Activated T-helper 1 cell treated with anti-CD3 and anti-CD28 coated beads, Interleukin-2, amount 50 U/mL, for 16 hours (primary cell): ENCODE measurements around the gene SCGB1C2.

Experiments used
- DNase-seq, 2 donors: peaks; one replicate each; pipeline ENCODE4 v3.0.0-alpha.2; 2020; ENCODE audit warnings: low read depth in 1 of 2, low spot score in 1 of 2

SCGB1C2 gene

DNA sequence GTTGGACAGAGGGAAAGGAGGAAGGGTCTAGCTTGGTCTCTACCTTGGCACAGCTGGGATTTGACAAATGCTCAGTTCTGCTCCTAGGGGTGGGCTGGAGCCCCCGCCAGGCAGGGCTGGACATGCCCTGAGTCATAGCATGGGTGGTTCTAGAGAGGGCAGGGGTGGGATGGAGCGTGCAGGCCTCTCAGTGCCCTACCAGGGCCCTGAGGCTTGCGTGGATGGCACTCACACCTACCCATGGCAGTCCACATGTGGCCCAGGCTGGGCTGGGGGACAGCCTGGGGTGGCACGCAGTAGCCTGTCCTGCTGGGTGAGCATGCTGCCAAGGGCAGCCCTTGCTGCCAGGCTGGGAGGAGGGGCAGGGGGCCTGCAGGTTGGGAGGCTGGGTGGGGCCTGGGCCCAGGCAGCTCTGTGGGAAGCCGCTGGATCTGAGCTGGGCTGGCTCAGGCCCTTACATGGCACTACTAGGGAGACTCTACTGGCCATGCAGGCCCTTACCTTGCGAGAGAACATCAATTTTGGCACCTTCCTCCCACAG, 32.8 kb downstream of the SCGB1C2 start:
- DNase-seq, result no peak

DNA sequence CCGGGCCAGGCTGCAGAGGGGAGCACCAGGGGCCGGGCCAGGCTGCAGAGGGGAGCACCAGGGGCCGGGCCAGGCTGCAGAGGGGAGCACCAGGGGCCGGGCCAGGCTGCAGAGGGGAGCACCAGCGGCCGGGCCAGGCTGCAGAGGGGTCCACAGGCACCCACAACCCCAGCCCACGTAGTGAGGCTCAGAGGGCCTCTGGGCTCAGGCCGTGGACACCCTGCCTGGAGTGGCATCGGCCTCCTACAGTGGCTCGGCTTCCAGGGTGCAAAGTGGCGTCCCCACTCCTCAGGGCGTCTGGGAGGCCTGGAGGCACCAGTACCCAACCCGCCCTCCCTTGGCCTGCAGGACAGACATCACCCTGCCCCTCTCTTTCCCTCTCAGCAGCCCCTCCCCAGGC, 34.5 kb downstream of the SCGB1C2 start:
- no peak for DNase-seq

- no peak for DNase-seq
These were observed 35.0 kb downstream of the SCGB1C2 start for GRCh38 chr17:172401-172800.

DNA sequence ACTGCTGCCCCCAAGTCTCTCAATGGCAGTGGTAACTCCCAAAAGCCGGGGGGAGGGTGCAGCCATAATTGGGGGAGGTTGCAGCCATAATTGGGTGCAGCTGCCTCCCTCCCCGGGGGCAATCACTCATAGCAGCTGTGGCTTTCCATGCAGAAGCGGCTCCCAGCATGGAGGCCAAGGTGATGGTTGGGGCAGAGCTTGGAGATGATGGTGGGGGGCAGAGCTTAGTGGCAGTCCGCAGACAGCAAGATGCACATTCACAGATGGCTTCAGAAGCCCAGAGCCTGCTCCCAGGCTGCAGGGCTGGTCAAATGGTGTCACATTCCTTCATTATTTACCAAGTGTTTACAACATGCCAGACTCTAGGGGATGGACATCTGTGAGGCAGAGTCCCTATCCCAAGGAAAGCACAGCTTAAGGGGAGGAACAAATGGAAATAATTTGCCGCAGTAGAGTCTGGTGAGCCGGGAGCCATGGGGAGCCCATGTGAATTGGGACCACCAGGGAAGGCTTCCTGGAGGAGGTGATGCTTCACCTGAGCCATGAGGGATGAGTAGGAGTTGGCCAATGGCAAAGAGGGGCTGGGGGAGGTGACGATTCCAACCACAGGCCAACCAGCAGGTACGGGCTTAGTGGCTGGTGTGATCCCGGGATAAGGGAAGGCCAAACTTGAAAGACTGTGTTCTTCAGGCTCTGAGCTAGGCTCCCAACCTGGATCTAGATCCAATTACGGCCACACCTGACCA, 36.0 kb downstream of the SCGB1C2 start:
- no peak for DNase-seq

- DNase-seq, result no peak
These were observed 39.8 kb downstream of the SCGB1C2 start for GRCh38 chr17:177155-177554.

DNA sequence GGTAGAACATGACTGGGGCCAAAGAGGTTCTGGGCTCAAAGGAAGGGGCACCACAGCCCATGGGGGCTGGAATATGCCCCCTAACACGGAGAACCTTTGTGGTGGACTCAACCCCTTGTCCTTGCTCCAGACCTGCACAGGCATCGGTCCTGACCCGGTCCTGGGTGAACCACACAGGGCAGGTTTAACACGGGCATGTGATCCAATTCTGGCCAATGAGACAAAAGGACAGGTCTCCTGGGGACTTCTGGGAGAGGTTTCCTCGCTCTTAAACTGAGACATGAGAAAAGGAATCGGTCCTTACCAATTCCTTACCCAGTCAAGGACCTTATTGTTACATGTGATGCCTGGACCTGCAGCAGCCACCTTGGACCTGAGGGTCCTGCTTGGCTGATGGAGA, 40.4 kb downstream of the SCGB1C2 start:
- no peak for DNase-seq

DNA sequence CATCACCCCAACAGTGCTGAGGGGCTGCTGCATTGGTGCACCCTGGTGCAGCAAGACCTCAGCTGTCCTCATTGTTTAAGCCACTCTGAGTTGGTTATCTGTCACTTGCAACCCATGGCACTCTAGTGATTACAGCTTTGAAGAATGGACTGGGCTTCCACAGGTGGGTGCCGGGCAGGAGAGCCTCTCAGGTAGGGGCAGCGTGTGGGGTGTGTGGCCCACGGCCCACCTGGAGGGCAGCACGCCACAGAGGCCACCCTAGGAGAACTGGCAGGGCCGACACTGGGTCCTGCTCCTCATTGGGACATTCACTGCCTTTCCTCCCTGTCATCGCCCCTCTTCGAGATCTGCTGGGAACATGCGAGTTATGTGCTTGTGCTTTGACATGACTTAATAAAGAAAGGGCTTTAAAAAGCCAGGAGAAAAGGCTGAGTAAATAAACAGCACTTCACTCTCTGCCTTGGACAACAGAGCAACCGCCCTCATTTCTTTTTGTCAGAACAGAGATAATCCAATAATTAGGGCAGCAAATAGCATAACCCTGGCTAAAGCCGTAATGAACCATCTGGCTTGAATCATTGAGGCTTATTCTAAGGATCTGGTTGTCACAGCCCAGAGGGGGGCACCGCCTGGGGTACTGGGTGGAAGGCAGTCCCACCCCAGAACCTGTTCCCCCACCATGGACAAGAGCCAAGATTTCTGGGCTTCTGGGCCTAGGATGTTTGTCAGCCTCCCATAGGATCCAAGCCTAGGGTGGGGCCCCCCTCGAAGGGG, 41.1 kb downstream of the SCGB1C2 start:
- DNase-seq, result no peak

- DNase-seq, result no peak
These were observed 41.7 kb downstream of the SCGB1C2 start for GRCh38 chr17:179066-179432.

DNA sequence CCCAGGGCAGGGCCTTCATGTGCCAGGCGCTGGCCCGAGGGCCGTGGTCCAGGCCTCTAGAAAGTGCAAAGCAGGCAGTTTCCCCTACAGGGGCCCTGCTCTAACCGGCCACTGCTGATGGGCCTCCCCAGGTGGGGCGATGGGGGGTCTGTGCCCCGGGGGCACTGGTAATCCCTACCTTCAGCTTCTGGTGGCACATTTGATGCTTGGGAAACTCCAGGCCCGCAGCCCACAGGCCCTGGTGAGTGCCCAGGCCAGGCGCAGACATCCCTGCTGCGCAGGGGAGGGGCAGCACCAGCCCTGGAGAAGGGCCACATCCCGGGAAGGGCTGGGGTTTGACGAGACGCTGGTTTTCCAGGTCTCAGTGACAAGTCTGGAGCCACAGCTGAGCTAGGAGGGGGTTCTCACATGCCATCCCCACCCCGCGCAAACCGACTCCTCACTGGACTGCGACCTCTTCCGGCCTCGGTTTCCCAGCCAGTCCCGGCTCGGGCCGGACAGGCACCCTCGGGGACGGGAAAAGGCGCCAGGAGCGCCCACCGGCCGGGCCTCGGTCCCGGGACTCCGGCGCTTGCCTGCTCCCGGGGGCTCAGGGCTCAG, 42.5 kb downstream of the SCGB1C2 start:
- no peak for DNase-seq

- no peak for DNase-seq
These were observed 43.2 kb downstream of the SCGB1C2 start for GRCh38 chr17:180381-181244.

DNA sequence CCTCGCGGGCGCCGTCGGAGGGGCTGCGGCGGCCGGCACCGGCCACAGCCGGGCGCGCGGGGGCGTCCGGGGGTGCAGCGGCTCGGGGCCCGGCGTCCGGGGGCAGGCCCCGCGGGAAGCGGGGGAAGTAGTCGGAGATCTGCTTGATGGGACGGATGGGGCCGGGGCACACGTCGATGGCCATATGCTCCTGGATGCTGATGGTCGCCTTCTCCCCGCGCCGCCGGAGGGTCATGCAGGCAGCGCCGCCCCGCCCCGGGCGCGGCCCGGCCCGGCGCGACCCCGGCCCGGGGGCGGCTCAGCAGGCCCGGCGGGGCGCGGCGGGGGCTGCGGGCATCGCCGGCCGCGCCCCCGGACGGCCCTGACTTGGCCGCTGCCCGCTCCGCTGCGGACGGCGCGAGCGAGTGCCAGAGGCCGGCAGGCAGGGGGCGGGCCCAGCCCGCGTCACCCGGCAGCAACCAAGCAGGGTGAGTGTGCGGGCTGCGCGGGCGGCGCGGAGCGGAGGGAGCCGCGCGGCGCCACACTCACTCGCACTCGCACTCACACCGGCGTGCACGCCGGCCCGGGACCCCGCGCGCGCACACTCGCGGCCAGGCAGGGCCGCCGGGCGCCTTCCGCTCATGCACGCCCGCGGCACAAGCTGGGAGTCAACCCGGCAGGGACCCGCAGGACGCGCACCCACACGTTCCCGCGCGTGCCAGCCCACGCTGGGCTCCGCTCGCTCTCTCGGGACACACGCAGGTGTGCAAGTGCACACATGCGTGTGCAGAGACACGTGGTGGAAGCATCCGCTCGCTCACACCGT, 44.1 kb downstream of the SCGB1C2 start, which contains the start of gene DOC2B:
TSS of gene DOC2B (minus strand) at position 406 of the 805 bp plus-strand sequence. CDS start at position 235, 171 bp downstream.
- DNase-seq, result no peak

DNA sequence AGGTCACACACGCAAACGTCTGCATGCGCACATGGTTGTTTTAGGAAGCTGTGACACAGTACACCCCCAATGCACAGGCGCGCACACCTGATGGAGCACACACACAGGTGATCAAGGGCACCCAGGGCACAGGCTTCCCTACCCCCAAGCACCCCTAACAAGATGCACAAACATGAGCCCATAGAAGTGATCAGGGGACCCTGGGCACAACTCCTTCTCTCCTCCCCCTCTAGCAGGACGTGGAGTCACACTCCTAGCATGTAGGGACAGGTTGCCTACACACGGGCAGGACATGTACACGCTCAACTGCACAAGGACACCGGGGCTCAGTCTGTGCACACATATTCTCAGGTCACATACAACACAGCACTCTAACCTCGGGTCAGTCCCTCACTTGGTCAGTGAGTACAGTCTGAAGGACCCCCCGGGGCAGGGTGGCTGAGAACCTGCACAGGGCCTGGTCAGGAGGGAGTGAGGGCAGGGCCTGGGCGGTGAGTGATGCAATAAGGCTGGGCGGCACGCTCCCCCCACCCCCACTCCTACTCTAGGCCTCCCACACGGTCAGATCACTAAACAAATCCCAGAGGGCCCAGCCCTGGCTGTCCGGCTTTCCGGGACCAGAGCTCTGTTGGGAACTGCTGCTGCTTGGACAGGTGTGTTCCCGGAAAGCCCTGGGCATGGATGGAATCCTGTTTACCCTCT, 44.8 kb downstream of the SCGB1C2 start:
- DNase-seq, result no peak

DNA sequence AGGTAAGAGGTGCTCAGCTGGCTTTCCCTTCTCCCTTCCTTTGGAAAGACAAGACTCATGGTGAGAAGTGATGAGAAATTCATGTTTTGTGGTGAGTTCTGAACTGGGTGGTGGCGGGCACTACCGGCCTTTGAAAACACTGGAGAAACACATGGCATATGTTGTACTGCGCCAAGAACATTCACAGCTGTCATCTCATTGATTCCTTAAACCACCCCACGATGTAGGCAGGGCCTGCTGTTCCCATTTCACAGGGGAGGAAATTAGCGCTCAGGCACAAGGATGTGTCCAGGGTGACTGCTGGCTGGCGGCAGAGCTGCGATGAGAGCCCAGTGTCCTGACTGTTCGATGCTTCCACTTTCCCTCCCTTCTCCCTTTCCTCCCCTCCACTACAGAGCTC, 45.7 kb downstream of the SCGB1C2 start:
- DNase-seq, result no peak

GRCh38 chr17:185445-186138, 48.2 kb downstream of the SCGB1C2 start:
- no peak for DNase-seq

- no peak for DNase-seq
These were observed 49.8 kb downstream of the SCGB1C2 start for GRCh38 chr17:187130-187529.
